Keratinocyte (primary cell): ENCODE results near the gene CTTN.

ENCODE experiments used
- CTCF ChIP-seq, 3 experiments: IDR thresholded peaks in 1 of 3; conservative IDR thresholded peaks in 1 of 3; optimal IDR thresholded peaks in 1 of 3; 2 replicates in 2 of 3; 3 replicates in 1 of 3; pipeline versions ENCODE3 to v1.5.1; 2011; ENCODE audit warnings: low read length in 3 of 3, mild to moderate bottlenecking in 3 of 3, moderate library complexity in 2 of 3, control low read depth in 1 of 3, inconsistent platforms in 1 of 3; ENCODE audit not compliant: insufficient read depth in 2 of 3; ENCODE audit errors: extremely low read depth in 1 of 3
- EZH2 ChIP-seq: IDR thresholded peaks from one replicate; pipeline ENCODE4 v1.6.1; 2012; ENCODE audit warnings: inconsistent platforms, mild to moderate bottlenecking, low read length, moderate library complexity

GRCh38 chr11:70364178-70364577 is 34.2 kb upstream of the CTTN start:
- TF ChIP-seq EZH2 (no peak), CTCF (optimal IDR thresholded peaks at IDR 0.05 in 1 of 3, IDR thresholded peaks at IDR 0.05 in 1 of 3, conservative IDR thresholded peaks at IDR 0.05 in 1 of 3; ENCODE audit: extremely low read depth in 1 of 3, insufficient read depth in 2 of 3, low read length in 3 of 3) (no peak)
